HG03025 (cell line): ENCODE measurements around the gene RSL24D1.

Experiments used
- ATAC-seq: cut with Tn5 transposase; IDR thresholded peaks from one replicate; pipeline ENCODE4 v1.9.1; 2021; ENCODE audit warnings: mild to moderate bottlenecking, moderate library complexity; ENCODE audit not compliant: unreplicated experiment, low FRiP score

Gene RSL24D1

GRCh38 chr15:55196458-55197361, at the start of gene RSL24D1:
TSS of gene RSL24D1 (minus strand) at chr15:55196941. CDS start at chr15:55196890, 51 bp downstream.
- peak; percentile 95 for ATAC-seq

DNA sequence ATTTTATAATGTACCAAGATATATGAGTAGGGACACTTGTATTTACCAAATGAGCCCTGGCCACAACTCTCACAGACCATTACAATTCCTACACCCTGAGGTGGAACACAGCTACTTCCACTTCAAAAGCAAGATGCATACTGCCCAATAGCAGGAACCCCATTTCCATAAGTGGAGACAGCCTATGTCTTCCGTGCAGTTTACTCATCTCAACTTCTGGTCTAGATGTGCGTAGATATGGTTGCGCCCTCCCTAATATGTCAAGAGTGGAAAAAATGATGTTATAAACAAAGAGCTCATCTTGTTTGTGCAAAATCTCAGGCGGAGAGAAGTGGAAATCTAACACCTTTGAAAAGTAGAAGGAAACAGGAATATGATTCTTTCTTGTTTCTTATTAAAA, 48.3 kb upstream of the RSL24D1 start:
- no peak for ATAC-seq

GRCh38 chr15:55241891-55242290, 45.1 kb upstream of the RSL24D1 start:
- ATAC-seq = no peak

GRCh38 chr15:55241186-55241585, 44.4 kb upstream of the RSL24D1 start:
- no peak for ATAC-seq

- no peak for ATAC-seq
These were observed 43.5 kb upstream of the RSL24D1 start for GRCh38 chr15:55240125-55240760.

- ATAC-seq = no peak
These were observed 42.8 kb upstream of the RSL24D1 start for GRCh38 chr15:55239440-55240124.

DNA sequence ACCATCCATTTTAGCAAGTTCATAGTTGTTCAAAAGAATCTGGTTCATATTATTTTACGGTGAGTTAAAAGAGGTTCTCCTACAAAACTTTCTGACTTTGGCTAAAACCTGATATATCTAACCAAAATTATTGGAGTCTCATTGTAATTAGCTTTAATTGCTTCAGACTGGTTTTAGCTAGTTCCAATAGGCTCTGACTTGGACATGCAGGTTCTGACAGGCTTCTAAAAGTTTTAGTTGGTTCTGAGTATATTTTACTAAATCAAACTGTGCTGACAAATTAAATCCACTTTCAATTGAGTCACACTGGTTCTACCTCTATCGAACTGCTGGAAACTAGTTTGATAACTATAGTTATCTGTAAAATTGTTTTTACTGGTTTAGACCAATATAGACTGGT, 42.1 kb upstream of the RSL24D1 start:
- ATAC-seq = no peak

DNA sequence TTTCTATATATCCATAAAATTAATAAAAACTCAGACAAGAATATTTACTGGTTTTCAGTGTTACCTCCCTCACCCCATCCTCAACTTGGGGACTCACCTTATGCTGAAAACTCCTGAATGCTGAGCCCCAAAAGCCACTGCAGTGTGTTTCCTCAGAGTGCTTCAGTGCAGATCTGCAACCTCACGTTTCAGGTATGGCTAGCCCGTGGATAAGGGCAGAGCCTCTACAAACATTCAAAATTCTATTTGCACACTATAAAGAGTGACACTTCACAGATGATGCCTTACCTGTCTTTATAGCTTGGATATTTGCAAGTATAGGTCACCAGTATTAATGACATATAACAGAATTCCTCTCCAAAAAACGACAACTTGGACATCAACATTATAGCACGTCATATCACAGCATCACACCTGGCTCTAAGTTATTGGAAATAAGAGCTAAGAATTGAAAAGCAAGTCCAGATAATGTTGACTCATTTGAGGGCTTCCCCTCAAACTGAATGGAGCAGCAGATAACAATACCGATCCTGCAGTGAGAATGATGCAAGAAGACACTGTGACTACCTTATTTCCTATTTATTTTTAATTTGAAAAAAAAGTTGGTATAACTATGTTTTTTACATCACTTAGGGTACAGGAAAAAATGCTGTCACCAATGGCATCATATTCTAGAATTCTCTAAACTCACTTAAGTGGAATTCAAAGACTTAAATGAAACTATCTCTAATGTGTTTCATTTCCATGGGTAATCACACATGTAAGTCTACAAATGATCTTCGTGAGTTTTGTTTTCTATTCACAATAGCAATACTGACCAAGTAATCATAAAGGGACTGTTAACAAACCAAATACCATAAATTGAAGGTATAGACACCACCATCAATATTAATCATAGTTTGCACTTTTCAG, 40.7 kb upstream of the RSL24D1 start:
- ATAC-seq = no peak

- no peak for ATAC-seq
These were observed 38.9 kb upstream of the RSL24D1 start for GRCh38 chr15:55235546-55236036.

- ATAC-seq = no peak
These were observed 38.0 kb upstream of the RSL24D1 start for GRCh38 chr15:55234800-55235104.

GRCh38 chr15:55234104-55234799, 37.5 kb upstream of the RSL24D1 start:
- ATAC-seq = no peak

GRCh38 chr15:55231455-55231854, 34.7 kb upstream of the RSL24D1 start:
- no peak for ATAC-seq

- no peak for ATAC-seq
These were observed 34.2 kb upstream of the RSL24D1 start for GRCh38 chr15:55230953-55231352.

- no peak for ATAC-seq
These were observed 33.4 kb upstream of the RSL24D1 start for GRCh38 chr15:55230051-55230670.

- no peak for ATAC-seq
These were observed 29.4 kb upstream of the RSL24D1 start for GRCh38 chr15:55226127-55226526.

DNA sequence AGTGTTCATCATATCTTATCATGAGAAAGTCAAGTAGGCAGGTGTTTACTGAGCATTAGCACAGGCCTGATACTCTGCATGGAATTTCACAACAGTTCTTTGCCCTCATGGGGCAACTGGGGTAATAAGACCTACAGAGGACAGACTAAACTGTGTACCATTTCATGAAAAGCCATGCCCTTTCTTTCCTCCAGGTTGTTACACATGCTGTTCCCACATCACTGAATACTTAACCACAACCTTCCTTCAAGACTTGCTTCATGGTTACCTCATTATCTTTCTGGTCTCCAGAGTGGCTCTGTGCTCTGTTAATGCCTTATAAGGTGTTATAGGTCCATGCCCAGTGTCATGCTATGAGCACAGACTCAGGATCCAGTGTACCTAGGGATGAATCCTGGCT, 28.2 kb upstream of the RSL24D1 start:
- no peak for ATAC-seq

- ATAC-seq = peak; percentile 76
These were observed 25.8 kb upstream of the RSL24D1 start for GRCh38 chr15:55222588-55222987.

- peak; percentile 35 for ATAC-seq
These were observed 24.6 kb upstream of the RSL24D1 start for GRCh38 chr15:55221090-55222011.
